OCI-LY1 (cell line): Measurements from ENCODE around the gene HDAC2.

Experiments used
- CTCF ChIP-seq: fragments of 200-600 bp; sonication (generic), shearing (Covaris generic); IDR thresholded peaks from 2 replicates; pipeline ENCODE4 v1.5.1; 2017; ENCODE audit warnings: mild to moderate bottlenecking, antibody characterized with exemption, low read length, moderate library complexity, mixed read lengths
- EZH2 ChIP-seq: fragments of 200-600 bp; sonication (generic), shearing (Covaris generic); IDR thresholded peaks from 2 replicates; pipeline ENCODE4 v1.8.0; 2017; ENCODE audit warnings: borderline replicate concordance, mixed run types, mild to moderate bottlenecking, antibody characterized with exemption, low read length, moderate library complexity, mixed read lengths

GRCh38 chr6:113888493-113888892 is 82.5 kb downstream of the HDAC2 start:
- no peak for TF ChIP-seq CTCF
- TF ChIP-seq EZH2 = no peak
